HG02885 (cell line): ENCODE data around the gene NRL.
A peak's percentile ranks its signal among the peaks of the same experiment; 100 is the strongest.

Experiments
- ATAC-seq: cut with Tn5 transposase; IDR thresholded peaks from one replicate; pipeline ENCODE4 v1.9.1; 2021; ENCODE audit warnings: mild to moderate bottlenecking; ENCODE audit not compliant: unreplicated experiment, poor library complexity

The NRL gene

DNA sequence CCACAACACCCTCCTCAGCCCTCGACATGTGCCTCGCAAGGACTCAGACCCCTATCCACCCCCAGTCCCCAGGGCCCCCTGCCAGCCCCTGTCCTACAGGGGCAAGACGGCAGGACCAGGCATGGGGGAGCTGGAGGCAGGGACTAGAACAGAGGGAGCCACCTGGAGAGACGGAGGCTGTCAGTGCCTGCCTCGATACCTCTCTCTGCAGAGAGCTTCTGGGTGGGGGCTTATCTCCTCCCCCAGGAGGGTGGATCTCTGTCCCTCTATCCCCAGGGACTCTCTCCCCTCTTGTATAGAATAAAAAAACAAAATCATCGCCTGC lies 45.4 kb downstream of the NRL start:
- ATAC-seq, result no peak

DNA sequence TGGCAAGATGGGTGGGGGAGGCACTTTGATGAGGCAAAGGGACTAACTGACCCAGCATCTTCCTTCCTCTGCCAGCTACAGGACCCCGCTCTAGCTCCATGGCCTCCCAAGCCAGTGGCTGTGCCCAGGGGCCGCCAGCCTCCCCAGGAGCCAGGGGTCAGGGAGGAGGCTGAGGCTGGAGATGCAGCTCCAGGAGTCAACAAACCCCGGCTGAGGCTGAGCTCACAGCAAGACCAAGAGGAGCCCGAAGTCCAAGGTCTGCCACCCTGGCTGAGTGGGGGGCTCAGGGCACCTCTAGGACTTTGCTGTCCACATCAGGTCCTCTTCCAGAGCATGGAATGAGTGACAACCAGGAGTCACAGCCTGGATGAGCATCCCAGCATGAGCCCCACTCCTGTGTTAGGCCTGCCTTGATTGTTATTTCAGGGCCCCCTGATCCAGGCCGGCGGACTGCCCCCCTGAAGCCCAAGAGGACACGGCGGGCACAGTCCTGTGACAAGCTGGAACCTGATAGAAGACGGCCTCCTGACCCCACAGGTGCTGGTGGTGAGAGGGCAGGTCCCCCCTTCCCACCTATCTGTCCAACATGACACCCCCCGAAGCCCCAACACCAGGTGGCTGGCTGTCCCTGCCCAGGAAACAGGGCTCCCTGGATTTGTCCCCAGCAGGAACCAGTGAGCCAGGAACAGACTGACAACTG lies 45.9 kb downstream of the NRL start:
- ATAC-seq, result no peak

DNA sequence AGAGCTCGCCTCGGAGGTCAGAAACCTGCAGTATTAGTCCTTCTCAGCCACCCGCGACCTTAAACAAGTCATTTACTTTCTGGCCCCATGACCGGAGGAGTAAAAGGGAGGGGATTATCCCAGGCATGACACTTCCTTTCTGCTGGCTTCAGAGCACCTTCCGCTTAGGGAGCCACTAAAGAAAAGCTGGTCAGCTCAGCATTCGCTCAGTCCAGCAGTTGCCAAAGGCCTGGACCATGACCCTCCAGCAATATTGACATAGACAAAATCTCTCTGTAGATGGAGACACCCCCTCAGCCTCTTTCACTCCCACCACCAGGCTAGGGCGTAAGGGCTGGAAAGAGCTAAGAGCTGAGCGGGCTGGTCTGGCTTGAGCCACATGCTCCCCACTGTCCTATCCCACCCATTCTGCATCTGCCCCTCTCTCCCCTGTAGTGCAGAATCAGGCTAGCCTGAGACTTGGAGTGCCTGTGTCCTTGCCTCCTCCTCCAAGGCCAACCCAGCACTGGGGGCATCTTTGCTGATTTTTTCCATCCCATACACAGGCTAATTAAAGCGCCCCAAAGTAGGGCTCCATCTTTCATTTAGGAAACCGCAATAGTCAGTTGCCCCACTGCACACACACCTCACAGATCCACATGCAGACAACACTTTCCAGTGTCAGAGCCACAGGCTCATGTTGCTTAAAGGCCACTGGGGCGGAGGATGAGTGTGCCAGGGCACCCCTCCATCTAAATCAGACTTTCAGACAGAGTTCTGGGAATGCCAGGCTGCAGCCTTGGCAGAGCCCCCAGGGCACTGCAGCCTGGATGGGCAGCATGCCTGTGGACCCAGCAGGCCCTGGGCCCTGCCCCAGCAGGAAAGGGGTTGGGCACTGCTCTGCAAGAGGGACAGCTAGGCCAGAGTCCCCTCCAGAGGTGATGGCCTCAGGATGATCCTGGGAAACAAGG lies 47.3 kb downstream of the NRL start:
- no peak for ATAC-seq

DNA sequence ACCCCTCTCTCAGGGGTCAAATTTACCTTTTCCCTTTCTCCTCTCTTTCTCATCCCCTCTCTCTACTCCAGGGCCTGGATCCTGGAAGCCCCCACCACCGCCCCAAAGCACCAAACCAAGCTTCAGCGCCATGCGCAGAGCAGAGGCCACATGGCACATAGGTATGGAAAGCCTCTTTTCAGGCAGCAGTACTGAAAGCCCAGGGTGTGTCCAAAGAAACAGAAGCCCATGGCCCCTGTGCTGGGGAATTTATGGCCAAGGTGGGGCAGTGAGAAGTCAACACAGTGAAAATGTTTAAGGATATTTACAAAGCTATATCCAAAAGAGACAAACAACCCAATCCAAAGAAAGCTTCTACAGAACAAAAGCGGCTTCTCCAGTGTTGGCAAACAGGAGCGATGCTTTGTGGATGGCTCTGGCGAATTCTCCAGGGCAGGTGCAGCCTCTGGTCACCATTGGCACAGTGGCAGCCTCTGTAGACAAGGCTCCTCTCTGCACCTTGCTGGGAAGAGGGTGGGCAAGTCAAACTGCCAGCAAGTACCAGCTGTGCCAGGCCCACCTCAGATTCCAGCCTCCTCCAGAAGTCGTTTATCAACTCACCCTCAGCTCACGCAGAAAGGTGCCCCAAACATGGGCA lies 48.1 kb downstream of the NRL start:
- ATAC-seq, result no peak

DNA sequence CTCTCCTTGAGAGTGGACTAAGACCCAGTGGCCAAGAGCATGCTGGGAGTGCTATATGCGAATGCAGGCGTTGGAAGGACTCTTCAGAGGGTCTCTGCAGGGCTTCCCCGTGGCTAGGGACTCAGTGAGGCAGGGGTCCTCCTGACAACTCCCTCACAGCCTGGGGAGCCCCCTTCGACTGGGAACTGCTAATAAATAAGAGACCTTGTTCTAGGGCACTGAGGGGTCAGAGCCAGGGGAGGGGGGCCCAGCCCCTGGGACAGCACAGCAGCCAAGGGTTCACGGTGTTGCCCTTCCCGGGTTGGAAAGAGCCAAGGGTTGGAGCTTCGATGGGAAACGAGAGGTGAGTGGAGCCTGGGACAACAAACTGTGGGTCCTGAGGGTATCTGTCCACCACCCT lies 49.3 kb downstream of the NRL start:
- ATAC-seq, result no peak

DNA sequence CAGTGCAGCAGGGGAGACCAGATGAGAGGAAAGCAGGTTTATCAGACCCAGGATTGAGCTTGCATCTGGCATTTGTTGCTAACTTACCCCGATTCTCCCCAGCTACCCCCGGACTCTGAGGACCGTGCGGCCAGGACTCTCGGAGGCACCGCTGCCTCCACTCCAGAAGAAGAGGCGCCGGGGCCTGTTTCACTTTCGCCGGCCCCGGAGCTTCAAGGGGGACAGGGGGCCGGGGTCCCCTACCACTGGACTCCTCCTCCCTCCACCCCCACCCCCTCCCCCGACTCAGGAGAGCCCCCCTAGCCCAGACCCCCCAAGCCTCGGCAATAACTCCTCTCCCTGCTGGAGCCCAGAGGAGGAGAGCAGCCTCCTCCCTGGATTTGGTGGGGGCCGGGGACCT lies 49.9 kb downstream of the NRL start:
- no peak for ATAC-seq

DNA sequence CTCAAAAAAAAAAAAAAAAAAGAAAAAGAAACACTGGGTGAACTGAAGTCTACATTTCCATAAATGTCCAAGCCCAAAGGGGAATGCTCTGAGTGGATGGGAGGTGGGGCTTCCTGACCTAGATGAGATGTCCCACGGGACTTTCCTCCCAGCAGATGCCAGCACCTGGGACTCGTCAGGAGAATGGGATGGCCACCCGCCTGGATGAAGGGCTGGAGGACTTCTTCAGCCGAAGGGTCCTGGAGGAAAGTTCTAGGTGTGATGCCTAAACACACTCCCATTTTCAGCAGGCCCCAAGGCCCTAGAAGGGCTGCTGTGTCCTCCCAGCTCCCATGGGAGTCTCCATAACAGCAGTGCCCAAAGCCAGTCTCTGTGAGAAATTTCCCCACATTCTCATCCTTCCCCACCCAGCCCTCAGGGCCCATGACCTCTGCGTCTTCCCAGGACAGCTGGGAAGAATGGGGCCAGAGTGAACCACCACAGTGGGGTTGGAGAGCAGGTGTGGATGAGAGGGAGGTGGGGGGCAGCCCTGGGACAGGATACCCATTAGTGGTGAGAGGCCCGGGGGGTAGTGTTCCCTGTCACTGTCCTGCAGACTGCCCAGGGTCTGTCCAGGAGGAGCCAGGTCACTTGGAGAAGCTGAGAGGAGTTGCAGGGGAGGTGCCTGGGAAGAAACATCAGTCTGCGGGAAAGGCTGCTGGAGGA lies 50.5 kb downstream of the NRL start:
- ATAC-seq, result no peak

DNA sequence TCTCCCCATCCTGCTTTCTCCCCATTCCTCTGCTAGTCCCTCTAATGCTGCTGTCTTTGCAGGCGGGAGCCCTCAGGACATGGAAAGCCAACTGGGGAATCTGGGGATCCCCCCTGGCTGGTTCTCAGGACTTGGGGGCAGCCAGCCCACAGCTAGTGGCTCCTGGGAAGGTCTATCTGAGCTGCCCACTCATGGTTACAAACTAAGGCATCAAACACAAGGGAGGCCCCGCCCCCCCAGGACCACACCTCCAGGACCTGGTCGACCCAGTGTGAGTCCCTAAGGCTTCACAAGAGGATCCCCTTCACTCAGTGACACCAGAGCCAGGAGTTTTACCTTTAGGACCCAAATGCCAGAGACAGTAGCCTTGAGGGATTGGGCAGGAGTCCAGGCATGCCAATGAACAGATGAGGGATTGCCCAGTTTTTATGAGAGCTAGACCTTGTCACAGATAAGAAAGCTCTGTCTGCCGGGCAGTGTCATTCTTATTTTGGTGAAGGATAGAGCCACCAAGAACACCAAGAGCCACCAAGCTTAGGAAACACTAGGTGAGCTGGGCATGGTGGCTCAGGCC lies 51.4 kb downstream of the NRL start:
- no peak for ATAC-seq

DNA sequence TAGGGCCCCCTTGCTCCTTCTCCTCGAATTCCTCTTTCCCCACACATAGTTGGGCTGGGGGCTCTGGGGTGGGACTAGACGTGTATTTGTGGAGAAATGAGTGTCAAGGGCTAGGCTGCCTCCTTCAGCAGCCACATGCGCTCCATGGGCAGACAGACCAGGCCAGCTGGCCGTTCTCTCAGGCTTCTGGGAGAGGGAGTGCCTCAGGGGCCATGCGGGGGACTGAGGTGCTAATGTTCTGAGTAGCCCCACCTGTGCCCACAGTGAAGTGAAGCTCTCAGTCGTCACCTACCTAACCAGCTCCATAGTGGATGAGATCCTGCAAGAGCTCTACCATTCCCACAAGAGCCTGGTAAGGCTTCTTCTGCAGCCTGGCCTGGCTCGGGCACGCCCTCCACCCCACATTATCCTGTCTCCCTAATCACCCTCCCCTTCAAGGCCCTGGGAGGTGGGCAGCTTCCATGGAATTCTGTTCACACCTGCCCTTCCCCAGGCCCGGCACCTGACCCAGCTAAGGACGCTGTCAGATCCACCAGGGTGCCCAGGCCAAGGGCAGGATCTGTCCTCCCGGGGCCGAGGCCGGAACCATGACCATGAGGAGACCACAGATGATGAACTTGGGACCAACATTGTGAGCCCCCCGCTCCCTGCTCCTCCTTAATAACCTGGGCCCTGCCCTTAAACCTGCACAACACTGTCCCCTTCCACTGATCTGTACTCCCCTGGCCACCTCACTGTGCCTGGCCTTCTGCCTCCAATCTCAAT lies 52.4 kb downstream of the NRL start:
- no peak for ATAC-seq

DNA sequence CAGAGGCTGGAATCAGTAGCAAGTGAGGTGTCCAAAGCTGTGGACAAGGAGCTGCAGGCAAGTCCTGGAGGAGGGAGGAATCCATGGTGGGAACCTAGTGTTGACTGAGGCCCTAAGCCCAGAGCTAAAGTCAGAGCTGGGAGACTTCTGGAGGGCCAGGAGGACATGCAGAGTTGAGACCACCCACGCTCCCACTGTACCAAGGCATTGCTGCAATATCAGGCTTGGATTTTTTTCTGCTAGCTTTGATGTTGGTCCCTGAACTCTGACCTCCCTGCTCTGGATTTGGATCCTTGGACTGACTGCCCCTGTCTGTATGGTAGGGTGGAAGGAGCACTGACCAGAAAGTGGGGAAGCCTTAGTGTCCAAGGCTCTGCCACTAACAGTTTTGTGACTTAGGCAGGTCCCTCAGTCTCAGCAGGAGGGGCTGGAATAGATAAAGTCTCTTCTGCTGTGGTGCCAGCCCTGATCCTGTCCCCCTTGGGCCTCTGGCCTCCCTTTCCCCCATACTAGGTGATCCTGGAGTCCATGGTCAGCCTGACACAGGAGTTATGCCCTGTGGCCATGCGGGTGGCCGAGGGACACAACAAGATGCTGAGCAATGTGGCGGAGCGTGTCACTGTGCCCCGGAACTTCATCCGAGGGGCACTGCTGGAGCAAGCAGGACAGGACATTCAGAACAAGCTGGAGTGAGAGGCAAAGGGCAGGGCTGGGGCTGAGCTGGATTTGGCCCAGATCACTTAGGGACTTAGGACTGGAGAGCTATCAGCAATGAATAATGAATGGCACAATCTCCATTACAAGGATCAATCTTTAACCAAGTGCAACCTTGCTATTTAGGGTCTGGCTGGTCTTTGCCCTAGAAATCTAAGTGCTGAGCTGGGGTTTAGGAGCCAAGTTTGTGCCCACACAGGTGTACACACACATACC lies 53.5 kb downstream of the NRL start:
- no peak for ATAC-seq

DNA sequence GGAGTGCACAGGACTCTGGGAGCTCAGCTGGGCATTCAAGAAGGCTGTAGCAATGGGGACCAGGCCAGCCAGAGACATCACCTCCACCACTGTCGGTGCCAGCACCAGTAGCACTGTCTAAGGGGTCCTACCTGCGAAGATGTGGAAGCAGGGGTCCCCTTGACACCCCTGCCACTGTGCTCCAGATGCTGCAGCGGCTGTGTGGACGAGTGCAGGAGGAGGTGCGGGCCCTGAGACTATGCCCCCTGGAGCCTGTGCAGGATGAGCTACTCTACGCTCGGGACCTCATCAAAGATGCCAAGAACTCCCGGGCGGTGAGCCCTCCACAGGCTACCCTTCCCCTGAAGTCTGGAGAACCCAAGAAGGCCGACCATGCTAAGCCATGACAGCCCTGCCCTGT lies 54.3 kb downstream of the NRL start:
- no peak for ATAC-seq

DNA sequence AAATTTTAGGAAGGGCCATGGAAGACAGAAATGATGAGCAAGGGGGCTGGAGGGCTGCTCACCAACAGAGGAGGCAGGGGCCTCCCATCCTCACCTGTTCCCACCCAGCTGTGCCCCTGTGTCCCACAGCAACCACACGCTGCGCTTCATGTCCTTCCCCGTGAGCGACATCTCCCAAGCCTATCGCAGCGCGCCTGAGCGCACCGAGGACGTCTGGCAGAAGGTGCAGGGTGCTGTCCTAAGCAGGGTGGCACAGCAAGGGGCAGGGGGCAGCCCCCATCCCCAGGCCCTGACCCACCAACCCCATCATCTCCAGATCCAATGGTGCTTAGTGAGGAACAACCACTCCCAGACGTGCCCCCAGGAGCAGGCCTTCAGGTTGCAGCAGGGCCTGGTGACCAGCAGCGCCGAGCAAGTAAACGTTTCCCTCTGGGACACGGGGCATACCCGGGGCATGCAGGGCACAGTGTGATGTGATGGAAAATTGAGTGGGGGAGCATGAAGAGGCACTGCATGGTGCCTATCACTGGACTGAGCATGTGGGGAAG lies 54.8 kb downstream of the NRL start:
- no peak for ATAC-seq

DNA sequence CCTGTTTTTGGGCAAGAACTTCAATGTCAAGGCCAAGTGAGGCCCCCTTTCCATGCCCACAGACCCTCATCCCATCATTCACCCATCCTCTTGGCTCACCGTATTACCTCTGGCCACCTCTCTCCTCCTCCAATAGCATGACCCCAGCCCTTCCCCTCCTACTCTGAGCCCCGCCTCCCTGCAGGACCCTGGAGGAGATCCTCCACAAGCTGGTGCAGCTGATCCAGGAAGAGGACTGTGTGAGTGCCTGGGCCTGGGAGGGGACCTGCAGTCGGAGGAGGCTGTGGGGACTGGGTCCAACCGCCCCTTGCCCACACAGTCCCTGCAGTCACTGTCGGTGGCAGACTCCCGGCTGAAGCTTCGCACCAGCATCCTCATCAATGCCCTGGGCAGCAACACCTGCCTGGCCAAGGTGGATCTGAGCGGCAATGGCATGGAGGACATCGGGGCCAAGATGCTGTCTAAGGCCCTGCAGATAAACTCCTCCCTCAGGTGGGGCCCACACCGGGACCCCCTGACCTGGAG lies 55.7 kb downstream of the NRL start:
- ATAC-seq, result no peak

DNA sequence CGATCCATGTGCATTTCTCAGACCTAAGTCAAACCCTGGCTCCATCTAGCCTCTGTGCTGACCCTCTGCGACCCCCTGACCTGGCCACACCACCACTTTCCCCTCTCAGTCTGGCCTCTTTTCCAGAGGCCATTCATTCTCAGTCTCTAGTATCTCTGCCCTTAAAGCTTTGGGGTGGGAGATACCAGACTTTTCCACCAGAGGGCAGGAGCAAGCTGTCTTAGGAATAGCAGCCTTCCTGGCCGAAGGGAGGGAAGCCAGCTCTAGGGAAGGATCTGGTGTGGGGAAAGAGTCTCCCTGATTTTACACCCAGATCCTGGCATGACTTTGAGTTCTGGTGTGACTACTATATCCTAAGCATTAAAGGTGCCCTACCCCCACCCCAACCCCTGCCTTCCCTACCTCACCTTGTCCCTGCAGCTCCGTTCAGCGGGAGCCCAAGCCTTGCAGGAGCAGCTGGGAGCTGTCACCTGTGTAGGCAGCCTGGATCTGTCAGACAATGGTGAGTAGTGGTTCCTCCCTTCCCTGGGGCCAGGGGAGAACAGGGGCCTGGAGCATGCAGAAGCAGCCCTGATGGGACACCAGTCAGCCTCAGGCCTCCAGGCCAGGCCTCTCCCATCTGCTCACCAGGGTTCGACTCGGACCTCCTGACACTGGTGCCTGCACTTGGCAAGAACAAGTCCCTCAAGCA lies 56.3 kb downstream of the NRL start:
- peak; percentile 59 for ATAC-seq

DNA sequence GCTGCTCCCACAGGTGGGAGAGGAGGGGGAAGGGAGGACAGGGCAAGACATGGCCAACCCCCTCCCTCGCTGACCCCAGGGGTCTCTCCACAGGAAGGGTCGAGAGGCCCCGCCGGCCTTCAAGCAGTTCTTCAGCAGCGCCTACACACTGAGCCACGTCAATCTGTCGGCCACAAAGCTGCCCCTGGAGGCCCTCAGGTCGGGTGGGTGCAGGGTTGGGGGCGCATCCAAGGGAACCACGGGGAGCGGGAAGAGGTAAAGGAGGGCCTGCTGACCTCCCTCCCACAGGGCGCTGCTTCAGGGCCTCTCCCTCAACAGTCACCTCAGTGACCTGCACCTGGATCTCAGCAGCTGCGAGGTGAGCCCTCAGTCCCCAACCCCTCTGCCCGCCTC lies 56.9 kb downstream of the NRL start:
- no peak for ATAC-seq

DNA sequence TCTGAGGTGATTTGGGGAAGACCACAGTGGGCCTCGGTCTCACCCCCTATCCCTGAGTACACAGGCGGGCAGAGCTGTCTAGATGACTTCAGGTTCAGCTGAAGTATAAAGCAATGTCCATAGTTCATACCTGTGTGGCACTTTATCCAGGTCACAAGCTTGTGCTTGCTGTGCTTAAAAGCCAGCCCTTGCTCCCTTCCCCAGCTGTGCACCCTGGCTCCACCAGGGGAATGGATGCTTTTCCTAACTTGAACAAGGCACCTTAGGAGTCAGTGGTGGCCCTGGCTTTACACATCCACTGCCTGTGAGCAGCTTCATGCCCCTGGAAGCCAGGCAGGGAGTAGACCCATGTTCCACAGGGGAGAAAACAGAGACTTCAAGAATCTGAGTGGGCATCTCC lies 57.5 kb downstream of the NRL start:
- no peak for ATAC-seq

DNA sequence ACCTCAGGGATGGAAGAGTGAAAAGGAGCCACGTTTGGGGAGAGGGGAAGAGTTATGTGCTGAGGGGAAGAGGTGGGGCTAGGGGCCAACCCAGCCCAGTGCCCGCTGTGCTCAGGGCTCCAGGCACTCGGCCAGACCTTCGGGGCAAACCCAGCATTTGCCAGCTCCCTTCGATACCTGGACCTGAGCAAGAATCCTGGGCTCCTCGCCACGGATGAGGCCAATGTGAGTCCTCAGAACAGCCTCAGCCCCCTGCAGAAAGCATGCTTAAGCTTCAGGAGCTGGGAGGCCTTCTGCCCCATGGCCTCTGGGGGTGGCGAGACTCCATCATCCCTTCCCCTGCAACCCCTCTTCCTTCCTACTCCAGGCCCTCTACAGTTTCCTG lies 58.0 kb downstream of the NRL start:
- no peak for ATAC-seq
